HepG2 (cell line): Measurements from ENCODE around the gene ZSWIM7. TPM values are rescaled to one million over a fixed set of nuclear protein-coding genes. Genes with fewer than 3 reads are reported as not detected.
A peak's percentile ranks its signal among the peaks of the same experiment; 100 is the strongest.

Source experiments
- ATAC-seq: fragments of 200-7000 bp; cut with Tn5 transposase; 3 replicates; pipeline ENCODE4 v1.9.1; 2020; ENCODE audit warnings: mild to moderate bottlenecking, moderate library complexity
- BruUV-seq: library from RNA; stranded (reverse); fragments of 400-500 nt; replicated peaks from 2 replicates; lab custom pipeline; 2021; lab: Mats Ljungman, UMichigan
- CTCF ChIA-PET: fragments of 300-600 bp; formaldehyde crosslinking; extraction: SDS; loops from one replicate; lab custom pipeline; 2021; ENCODE audit warnings: low total read pairs, inconsistent platforms, low intra/inter-chr PET ratio; lab: Yijun Ruan, JAX
- POLR2A ChIA-PET: fragments of 350-600 bp; sonication (Branson Sonifier 250); formaldehyde crosslinking; loops from one replicate; lab custom pipeline; 2020; ENCODE audit warnings: antibody characterized with exemption, inconsistent platforms; lab: Yijun Ruan, JAX
- DNase-seq: peaks from one replicate; pipeline ENCODE4 v3.0.0-alpha.2; 2015; ENCODE audit warnings: low spot score
- FAIRE-seq: peaks from 3 replicates; lab custom pipeline; 2011; peaks lifted over from hg19 to GRCh38; lab: Jason Lieb, UNC
- H2AFZ ChIP-seq: one replicate; pipeline ENCODE4 v1.6.1; 2011; ENCODE audit warnings: low read length, inconsistent platforms
- H3K27ac ChIP-seq: fragments of 300-600 bp; 3 replicates; pipeline ENCODE4 v1.8.0; 2011; ENCODE audit warnings: mixed run types, mild to moderate bottlenecking, mixed read lengths, low read length, inconsistent platforms; ENCODE audit not compliant: insufficient read depth; ENCODE audit errors: extremely low read length
- H3K27me3 ChIP-seq, 2 experiments: fragments of 200-600 bp in 1 of 2; 2 replicates in 1 of 2; 3 replicates in 1 of 2; pipeline versions ENCODE4 v1.6.0 to v1.8.0; 2011; ENCODE audit warnings: low read length in 2 of 2, mild to moderate bottlenecking in 2 of 2, moderate library complexity in 2 of 2, inconsistent platforms in 1 of 2; ENCODE audit not compliant: insufficient read depth in 2 of 2, control insufficient read depth in 1 of 2
- H3K36me3 ChIP-seq, 2 experiments: fragments of 200-600 bp in 1 of 2; replicated peaks in 1 of 2; 2 replicates in 1 of 2; 3 replicates in 1 of 2; pipeline versions ENCODE4 v1.5.1 to v1.8.0; 2011; ENCODE audit warnings: low read length in 2 of 2, inconsistent platforms in 1 of 2; ENCODE audit not compliant: insufficient read depth in 2 of 2, control insufficient read depth in 1 of 2
- H3K4me1 ChIP-seq: 2 replicates; pipeline ENCODE4 v1.5.1; 2012; ENCODE audit warnings: low read length, inconsistent platforms; ENCODE audit not compliant: insufficient read depth
- H3K4me2 ChIP-seq: 2 replicates; pipeline ENCODE4 v1.6.0; 2011; ENCODE audit warnings: low read depth, low read length, inconsistent platforms
- H3K4me3 ChIP-seq, 3 experiments: fragments of 200-600 bp in 1 of 3; sonication (generic), shearing (Covaris generic) in 1 of 3; replicated peaks in 1 of 3; 2 replicates each; pipeline ENCODE4 v1.5.1; 2011 to 2016; ENCODE audit warnings: low read length in 3 of 3, inconsistent platforms in 2 of 3, low read depth in 2 of 3, mild to moderate bottlenecking in 2 of 3, control low read depth in 1 of 3, mixed read lengths in 1 of 3; ENCODE audit not compliant: insufficient read depth in 1 of 3
- H3K79me2 ChIP-seq: one replicate; pipeline ENCODE4 v1.6.1; 2011; ENCODE audit warnings: low read length, inconsistent platforms; ENCODE audit not compliant: insufficient read depth
- H3K9ac ChIP-seq: 2 replicates; pipeline ENCODE4 v1.6.0; 2011; ENCODE audit warnings: mild to moderate bottlenecking, low read depth, low read length, inconsistent platforms; ENCODE audit not compliant: insufficient read depth
- H3K9me3 ChIP-seq: 2 replicates; pipeline ENCODE4 v1.5.1; 2012; ENCODE audit warnings: mild to moderate bottlenecking, low read length
- H4K20me1 ChIP-seq: 2 replicates; pipeline ENCODE4 v1.6.0; 2011; ENCODE audit warnings: inconsistent platforms, mild to moderate bottlenecking, low read length, moderate library complexity; ENCODE audit not compliant: insufficient read depth
- GZF1 ChIP-seq: sonication (generic); formaldehyde crosslinking; IDR thresholded peaks from 2 replicates; pipeline ENCODE4 v1.5.1; 2020; ENCODE audit warnings: mild to moderate bottlenecking, missing genetic modification reagents
- ZFX ChIP-seq: sonication (generic); formaldehyde crosslinking; IDR thresholded peaks from 2 replicates; pipeline ENCODE4 v1.4.0; 2020; ENCODE audit warnings: mild to moderate bottlenecking, low read depth, missing genetic modification reagents, moderate library complexity
- WGBS: methylation state at CpG from one replicate; pipeline ENCODE4 v1.1.6; 2017; ENCODE audit warnings: low lambda C conversion rate; 5-methylcytosine and 5-hydroxymethylcytosine counted together
- in situ Hi-C: cut with HindIII; loops from 2 replicates; pipeline ENCODE4 v1.10.0; 2017; ENCODE audit warnings: low pct_unique_long_range_greater_than_20kb; ENCODE audit not compliant: extremely low pct_ligation_motif_present
- intact Hi-C: fragments of 100-400 bp; cut with micrococcal nuclease; formaldehyde crosslinking; loops from one replicate; pipeline ENCODE4 v1.10.0; 2022; ENCODE audit not compliant: unreplicated experiment
- polyA plus RNA-seq, 8 experiments: library from polyadenylated mRNA; depleted of rRNA in 3 of 8; stranded (reverse) in 7 of 8; unstranded in 1 of 8; fragments of >200 nt; fragmentation: Illumina TruSeq in 4 of 8; extraction: Trizol in 4 of 8; gene quantifications; 2 replicates each; pipeline versions ENCODE4 v1.2.1 to v1.2.3, GENCODE V29; 2011 to 2016; ENCODE audit warnings: low read depth in 4 of 8, missing spikeins in 1 of 8, mixed read lengths in 1 of 8; ENCODE audit not compliant: insufficient read depth in 1 of 8
- total RNA-seq, 5 experiments: library from RNA; depleted of rRNA; stranded (reverse); fragments of >200 nt; fragmentation: Illumina TruSeq; extraction: Trizol; gene quantifications; 2 replicates each; pipeline ENCODE4 v1.2.3, GENCODE V29; 2016; ENCODE audit warnings: low read depth in 1 of 5
- TF ChIP-seq, protein P1 (sequence below): sonication (generic); formaldehyde crosslinking; IDR thresholded peaks from 2 replicates; pipeline ENCODE4 v1.5.1; 2020; ENCODE audit warnings: mild to moderate bottlenecking, missing genetic modification reagents, moderate library complexity

ZSWIM7 gene
- total and polyA plus RNA-seq, 2 of the 13 experiments (the other 11 are each of a cell fraction or from before 2014, with no cell fraction given) = 13.1 to 28.1 TPM

DNA sequence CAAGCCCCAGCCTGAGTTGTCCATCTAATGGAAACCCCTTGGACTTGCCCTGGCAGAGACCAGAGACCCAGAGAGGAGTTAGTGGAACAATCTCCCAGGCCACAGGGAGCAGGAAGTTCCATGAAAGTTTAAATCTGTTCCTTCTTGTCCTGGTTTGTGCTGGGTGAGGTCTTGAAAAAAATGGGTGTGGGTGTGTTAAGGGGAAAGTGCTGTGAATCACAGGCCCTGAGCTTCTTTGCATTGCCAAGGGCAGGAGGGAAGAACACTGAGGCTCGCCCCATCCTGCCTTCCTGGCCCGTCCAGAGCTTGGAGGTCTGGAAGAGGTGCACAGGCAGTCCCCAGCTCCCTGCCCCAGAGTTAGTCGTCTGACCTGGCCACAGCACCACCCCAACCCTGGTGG is 52.2 kb downstream of the ZSWIM7 start:
- Histone ChIP-seq H3K36me3 (peaks cover 7 to 10% of the 10 kb centered on the region in 2 experiments; a peak in 4 of 5 replicates), H3K4me3 (peak overlapping the region; percentile 66 to 83 (median 79); a peak in 4 of 6 replicates), H3K27ac (no peak overlapping the region), H3K27me3 (no peaks in the 10 kb centered on the region; a peak in 3 of 5 replicates), H4K20me1 (no peaks in the 10 kb centered on the region), H3K9ac (peak overlapping the region; percentile 68), H3K9me3 (no peaks in the 10 kb centered on the region), H3K79me2 (peaks cover 28% of the 10 kb centered on the region), H2AFZ (no peak overlapping the region), H3K4me2 (peak overlapping the region; percentile 100), H3K4me1 (peaks cover 51% of the 10 kb centered on the region)
- BruUV-seq = no TSS peak
- DNase-seq (no peak), ATAC-seq (no peak), FAIRE-seq (no peak)
- WGBS = 80% methylated on average over 3 of the region's 3 CpGs
- ChIA-PET POLR2A (interaction anchor here (0.6 kb wide), 1 partner anchor 26 kb away, joined by 3 read pairs; no protein-coding TSS in a partner anchor), CTCF (no interaction called here)
- intact Hi-C loops = no loop called here
- no peak for TF ChIP-seq GZF1 (CRISPR knock-in tag)
- TF ChIP-seq, protein P1, sequence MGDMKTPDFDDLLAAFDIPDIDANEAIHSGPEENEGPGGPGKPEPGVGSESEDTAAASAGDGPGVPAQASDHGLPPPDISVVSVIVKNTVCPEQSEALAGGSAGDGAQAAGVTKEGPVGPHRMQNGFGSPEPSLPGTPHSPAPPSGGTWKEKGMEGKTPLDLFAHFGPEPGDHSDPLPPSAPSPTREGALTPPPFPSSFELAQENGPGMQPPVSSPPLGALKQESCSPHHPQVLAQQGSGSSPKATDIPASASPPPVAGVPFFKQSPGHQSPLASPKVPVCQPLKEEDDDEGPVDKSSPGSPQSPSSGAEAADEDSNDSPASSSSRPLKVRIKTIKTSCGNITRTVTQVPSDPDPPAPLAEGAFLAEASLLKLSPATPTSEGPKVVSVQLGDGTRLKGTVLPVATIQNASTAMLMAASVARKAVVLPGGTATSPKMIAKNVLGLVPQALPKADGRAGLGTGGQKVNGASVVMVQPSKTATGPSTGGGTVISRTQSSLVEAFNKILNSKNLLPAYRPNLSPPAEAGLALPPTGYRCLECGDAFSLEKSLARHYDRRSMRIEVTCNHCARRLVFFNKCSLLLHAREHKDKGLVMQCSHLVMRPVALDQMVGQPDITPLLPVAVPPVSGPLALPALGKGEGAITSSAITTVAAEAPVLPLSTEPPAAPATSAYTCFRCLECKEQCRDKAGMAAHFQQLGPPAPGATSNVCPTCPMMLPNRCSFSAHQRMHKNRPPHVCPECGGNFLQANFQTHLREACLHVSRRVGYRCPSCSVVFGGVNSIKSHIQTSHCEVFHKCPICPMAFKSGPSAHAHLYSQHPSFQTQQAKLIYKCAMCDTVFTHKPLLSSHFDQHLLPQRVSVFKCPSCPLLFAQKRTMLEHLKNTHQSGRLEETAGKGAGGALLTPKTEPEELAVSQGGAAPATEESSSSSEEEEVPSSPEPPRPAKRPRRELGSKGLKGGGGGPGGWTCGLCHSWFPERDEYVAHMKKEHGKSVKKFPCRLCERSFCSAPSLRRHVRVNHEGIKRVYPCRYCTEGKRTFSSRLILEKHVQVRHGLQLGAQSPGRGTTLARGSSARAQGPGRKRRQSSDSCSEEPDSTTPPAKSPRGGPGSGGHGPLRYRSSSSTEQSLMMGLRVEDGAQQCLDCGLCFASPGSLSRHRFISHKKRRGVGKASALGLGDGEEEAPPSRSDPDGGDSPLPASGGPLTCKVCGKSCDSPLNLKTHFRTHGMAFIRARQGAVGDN (CRISPR knock-in tag) = 0 out of 2 replicates have a peak, but pooled peaks have one; percentile 4
- peak; percentile 6; the same call in 1 of the 2 replicates for TF ChIP-seq ZFX (CRISPR knock-in tag)
- in situ Hi-C loops = loop anchor here (5.0 to 25.0 kb wide), 2 partner anchors 50 to 110 kb away; partner anchors contain the start of genes TTC19 and ZSWIM7
